Subcutaneous abdominal adipose tissue (tissue), 5 donors: ENCODE results near the gene MIS18A.

Experiments
- H3K27ac ChIP-seq: one replicate; pipeline ENCODE4 v1.7.0; 2013; ENCODE audit warnings: low read depth, mild to moderate bottlenecking, inconsistent platforms, low read length, moderate library complexity
- H3K27me3 ChIP-seq, 5 donors: one replicate each; pipeline ENCODE4 v1.7.0; 2013; ENCODE audit warnings: low read length in 5 of 5, inconsistent platforms in 1 of 5; ENCODE audit not compliant: control insufficient read depth in 5 of 5, insufficient read depth in 4 of 5
- H3K36me3 ChIP-seq, 5 donors: one replicate each; pipeline ENCODE4 v1.7.0; 2013; ENCODE audit warnings: low read length in 5 of 5; ENCODE audit not compliant: control insufficient read depth in 5 of 5, insufficient read depth in 5 of 5
- H3K4me1 ChIP-seq, 5 donors: one replicate each; pipeline ENCODE4 v1.7.0; 2013; ENCODE audit warnings: low read length in 5 of 5, mild to moderate bottlenecking in 3 of 5, moderate library complexity in 1 of 5; ENCODE audit not compliant: control insufficient read depth in 5 of 5, insufficient read depth in 5 of 5
- H3K4me3 ChIP-seq, 5 donors: one replicate each; pipeline ENCODE4 v1.7.0; 2013; ENCODE audit warnings: low read length in 5 of 5, low read depth in 1 of 5
- H3K9ac ChIP-seq, 5 donors: one replicate each; pipeline ENCODE4 v1.7.0; 2013; ENCODE audit warnings: low read length in 5 of 5, mild to moderate bottlenecking in 4 of 5, moderate library complexity in 3 of 5
- H3K9me3 ChIP-seq, 5 donors: one replicate each; pipeline ENCODE4 v1.7.0; 2013; ENCODE audit warnings: low read length in 5 of 5; ENCODE audit not compliant: control insufficient read depth in 5 of 5
- donor health status: healthy.
- donor health status: healthy.
- donor health status: healthy.
- donor health status: healthy.
- donor health status: healthy.

MIS18A gene

DNA sequence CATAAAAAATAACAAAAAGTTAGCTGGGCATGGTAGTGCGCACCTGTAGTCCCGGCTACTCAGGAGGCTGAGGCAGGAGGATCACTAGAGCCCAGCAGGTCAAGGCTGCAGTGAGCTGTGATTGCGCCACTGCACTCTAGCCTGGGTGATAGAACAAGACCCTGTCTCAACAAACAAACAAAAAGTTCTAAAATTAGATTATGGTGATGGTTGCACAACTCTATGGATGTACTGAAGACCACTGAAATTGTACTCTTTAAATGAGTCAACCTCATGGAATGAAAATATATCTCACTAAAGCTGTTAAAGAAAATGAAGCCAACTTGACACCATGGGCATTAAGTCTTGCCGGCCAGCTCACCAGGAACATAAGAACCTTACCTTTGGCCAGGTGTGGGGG, 28.9 kb upstream of the MIS18A start:
- no peak overlapping the region for H3K9ac ChIP-seq
- H3K4me3 ChIP-seq = no peak overlapping the region
- H3K27ac ChIP-seq = no peak overlapping the region
- H3K36me3 ChIP-seq = peaks cover 0 to 43% (median 38%) of the 10 kb centered on the region in 5 donors
- H3K27me3 ChIP-seq = no peaks in the 10 kb centered on the region
- no peaks in the 10 kb centered on the region for H3K9me3 ChIP-seq
- peaks cover 0 to 23% (median 9%) of the 10 kb centered on the region in 5 donors for H3K4me1 ChIP-seq

DNA sequence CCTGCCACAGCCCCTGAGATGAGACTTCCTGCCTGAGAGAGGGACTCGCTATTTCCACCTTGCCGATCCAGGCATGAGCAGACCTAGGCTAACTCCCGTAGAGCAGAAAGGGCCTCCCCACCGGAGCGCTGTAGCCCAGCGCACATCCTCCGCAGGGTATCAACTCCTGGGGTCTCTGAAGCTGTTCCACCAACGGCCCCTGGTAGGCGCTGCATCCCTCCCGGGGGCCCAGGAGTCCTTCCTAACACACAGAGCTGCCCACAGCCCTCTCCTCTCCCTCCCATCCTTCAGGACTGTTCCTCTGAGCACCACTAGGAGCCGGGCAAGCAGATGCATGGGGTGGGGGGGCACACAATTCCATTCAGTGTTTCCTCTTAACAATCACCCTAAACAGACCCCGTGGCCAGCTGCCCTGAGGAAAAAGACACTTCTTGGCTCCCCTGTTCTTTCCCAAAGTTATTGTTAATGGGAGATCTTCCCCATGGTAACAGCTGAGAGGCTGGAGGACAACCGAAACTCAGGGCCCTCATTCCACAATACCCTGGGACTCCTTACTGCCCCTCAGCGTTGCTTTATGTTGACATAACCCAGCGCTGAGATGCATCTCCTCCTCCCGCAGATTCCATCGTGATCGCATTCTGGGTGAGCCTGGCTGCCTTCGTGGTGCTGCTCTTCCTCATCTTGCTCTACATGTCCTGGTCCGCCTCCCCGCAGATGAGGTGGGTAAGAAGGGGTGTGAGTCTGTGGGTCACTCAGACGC, 27.4 kb upstream of the MIS18A start:
- peak overlapping the region; percentile 11 for H3K27ac ChIP-seq
- no peaks in the 10 kb centered on the region for H3K9me3 ChIP-seq
- H3K27me3 ChIP-seq = no peaks in the 10 kb centered on the region
- peak overlapping the region in 2 of 5 donors; percentile 26 to 43 for H3K9ac ChIP-seq
- peaks cover 0 to 35% (median 23%) of the 10 kb centered on the region in 5 donors for H3K36me3 ChIP-seq
- H3K4me3 ChIP-seq = no peak overlapping the region
- peaks cover 0 to 30% (median 9%) of the 10 kb centered on the region in 5 donors for H3K4me1 ChIP-seq

DNA sequence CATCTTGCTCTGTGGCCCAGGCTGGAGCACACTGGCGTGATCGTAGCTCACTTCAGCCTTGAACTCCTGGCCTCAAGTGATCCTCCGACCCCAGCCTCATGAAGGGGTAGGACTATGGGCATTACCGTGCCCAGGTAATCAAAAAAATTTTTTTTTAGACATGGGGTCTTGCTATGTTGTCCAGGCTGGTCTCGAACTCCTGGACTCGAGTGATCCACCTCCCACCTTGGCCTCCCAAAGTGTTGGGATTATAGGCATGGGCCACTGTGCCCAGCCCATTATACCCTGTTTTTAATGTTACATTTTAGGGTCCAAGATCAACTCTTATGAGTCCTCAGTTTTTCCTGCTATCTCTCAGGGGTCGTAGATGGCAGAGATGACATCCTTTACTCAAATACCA, 26.1 kb upstream of the MIS18A start:
- Histone ChIP-seq H3K9me3 (no peaks in the 10 kb centered on the region), H3K9ac (no peak overlapping the region), H3K4me3 (no peak overlapping the region), H3K36me3 (peaks cover 0 to 28% (median 23%) of the 10 kb centered on the region in 5 donors), H3K27ac (no peak overlapping the region), H3K4me1 (peaks cover 7 to 39% (median 17%) of the 10 kb centered on the region in 5 donors), H3K27me3 (no peaks in the 10 kb centered on the region)

DNA sequence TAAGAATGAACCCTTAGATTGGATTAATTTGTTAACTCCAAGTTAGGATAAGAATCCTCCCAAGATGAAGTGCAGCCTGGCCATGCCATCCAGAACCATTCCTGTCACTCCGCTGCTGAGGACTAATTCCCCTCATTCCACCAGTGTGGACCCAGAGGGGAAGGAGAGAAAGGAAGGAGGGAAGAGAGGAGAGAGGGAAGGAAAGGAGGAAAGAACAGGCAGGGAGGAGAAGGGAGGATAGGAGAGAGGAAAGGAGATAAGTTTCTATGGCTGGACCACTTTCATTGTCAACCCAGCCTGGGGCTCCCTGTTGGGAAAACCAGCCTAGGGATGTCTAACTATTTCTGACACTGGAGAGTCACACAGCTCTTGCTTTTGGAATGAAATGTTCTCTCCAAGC, 24.5 kb upstream of the MIS18A start:
- peaks cover 7 to 51% (median 18%) of the 10 kb centered on the region in 5 donors for H3K4me1 ChIP-seq
- no peaks in the 10 kb centered on the region for H3K27me3 ChIP-seq
- H3K27ac ChIP-seq = no peak overlapping the region
- H3K9me3 ChIP-seq = no peaks in the 10 kb centered on the region
- H3K4me3 ChIP-seq = no peak overlapping the region
- H3K36me3 ChIP-seq = peaks cover 0 to 22% (median 17%) of the 10 kb centered on the region in 5 donors
- H3K9ac ChIP-seq = no peak overlapping the region

DNA sequence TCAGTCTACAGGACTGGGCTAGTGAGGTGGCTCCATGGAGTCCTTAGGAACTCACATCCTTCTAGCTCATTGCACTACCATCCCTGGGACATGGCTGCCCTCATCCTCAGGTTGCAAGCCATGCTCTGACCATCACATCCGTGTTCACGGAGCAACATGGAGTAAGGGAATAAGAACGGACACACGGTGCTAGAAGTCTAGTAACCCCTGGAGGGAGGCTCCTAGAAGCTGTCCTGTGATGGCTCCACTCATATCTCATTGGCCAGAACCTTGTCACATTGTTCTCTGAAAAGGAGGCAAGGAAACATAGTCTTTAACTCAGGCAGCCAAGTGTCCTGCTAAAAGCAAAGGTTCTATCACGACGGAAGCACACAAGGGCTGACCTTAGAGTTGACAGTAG, 23.7 kb upstream of the MIS18A start:
- no peaks in the 10 kb centered on the region for H3K9me3 ChIP-seq
- H3K4me3 ChIP-seq = no peak overlapping the region
- H3K9ac ChIP-seq = no peak overlapping the region
- H3K27ac ChIP-seq = no peak overlapping the region
- no peaks in the 10 kb centered on the region for H3K27me3 ChIP-seq
- H3K4me1 ChIP-seq = peaks cover 7 to 58% (median 22%) of the 10 kb centered on the region in 5 donors
- peaks cover 0 to 15% (median 12%) of the 10 kb centered on the region in 5 donors for H3K36me3 ChIP-seq

DNA sequence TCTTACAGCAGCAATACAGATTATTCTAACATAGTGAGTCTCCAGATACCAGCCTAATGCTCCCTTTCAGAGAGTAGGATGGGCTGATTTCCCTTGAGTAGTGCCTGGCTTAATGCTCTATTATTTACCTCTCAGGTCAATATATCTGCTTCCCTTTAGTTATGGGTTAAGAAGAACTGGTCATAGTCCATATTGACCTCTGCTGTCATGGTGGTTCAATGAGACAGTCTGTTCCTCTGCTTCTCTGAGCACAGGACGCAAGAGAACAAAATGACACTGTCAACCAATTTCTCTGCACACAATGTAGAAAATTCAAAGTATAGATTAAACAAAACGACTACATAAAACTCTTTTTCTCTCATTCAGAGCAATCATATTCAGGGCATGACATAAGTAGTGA, 22.7 kb upstream of the MIS18A start:
- H3K27me3 ChIP-seq = no peaks in the 10 kb centered on the region
- no peaks in the 10 kb centered on the region for H3K9me3 ChIP-seq
- peaks cover 0 to 11% (median 7%) of the 10 kb centered on the region in 5 donors for H3K36me3 ChIP-seq
- H3K4me3 ChIP-seq = peak overlapping the region in 2 of 5 donors; percentile 1 to 22
- peak overlapping the region; percentile 55 for H3K27ac ChIP-seq
- no peak overlapping the region for H3K9ac ChIP-seq
- peaks cover 7 to 67% (median 28%) of the 10 kb centered on the region in 5 donors for H3K4me1 ChIP-seq

DNA sequence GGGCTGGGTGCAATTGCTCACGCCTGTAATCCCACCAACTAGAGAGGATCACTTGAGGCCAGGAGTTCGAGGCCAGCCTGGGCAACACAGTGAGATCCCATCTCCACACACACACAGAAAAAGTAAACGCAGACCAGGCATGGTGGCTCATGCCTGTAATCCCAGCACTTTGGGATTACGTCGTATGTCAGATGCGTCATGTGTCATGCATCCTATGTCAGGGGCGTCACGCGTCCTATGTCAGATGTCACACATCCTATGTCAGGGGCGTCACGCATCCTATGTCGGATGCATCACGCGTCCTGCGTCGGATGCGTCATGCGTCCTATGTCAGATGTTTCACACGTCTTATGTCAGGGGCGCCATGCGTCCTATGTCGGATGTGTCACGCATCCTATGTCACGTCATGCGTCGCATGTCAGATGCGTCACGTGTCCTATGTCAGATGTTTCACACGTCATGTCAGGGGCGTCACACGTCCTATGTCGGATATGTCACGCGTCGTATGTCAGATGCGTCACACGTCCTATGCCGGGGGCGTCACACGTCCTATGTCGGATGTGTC, 21.4 kb upstream of the MIS18A start:
- H3K36me3 ChIP-seq = peaks cover 0 to 7% (median 4%) of the 10 kb centered on the region in 5 donors
- H3K4me1 ChIP-seq = peaks cover 0 to 60% (median 19%) of the 10 kb centered on the region in 5 donors
- H3K9me3 ChIP-seq = no peaks in the 10 kb centered on the region
- no peaks in the 10 kb centered on the region for H3K27me3 ChIP-seq
- peak overlapping the region; percentile 2 to 62 (median 24) for H3K4me3 ChIP-seq
- peak overlapping the region in 1 of 5 donors; percentile 76 for H3K9ac ChIP-seq
- peak overlapping the region; percentile 93 for H3K27ac ChIP-seq

DNA sequence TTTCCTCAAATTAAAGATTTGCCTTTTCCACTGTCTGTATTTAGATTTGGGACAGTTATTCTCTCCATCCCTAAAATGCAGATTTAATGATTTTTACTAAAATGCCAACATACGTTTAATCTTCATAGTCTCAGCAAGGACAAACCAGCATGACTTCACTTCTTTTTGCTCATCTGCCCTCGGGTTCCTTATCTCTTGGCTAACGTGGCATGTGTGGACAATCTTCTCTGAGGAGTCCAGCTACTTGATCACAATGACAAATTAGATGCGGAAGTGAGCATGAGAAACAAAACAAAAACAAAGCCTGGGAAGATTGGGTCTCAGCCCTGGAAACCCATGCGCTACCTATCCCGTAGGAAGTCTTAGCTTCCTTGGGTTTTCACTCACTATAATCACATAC, 20.8 kb upstream of the MIS18A start:
- Histone ChIP-seq H3K27ac (peak overlapping the region; percentile 93), H3K9ac (peak overlapping the region in 3 of 5 donors; percentile 32 to 83 (median 76)), H3K4me3 (peak overlapping the region; percentile 5 to 62 (median 24)), H3K9me3 (no peaks in the 10 kb centered on the region), H3K36me3 (peaks cover 0 to 7% (median 4%) of the 10 kb centered on the region in 5 donors), H3K4me1 (peaks cover 0 to 55% (median 19%) of the 10 kb centered on the region in 5 donors), H3K27me3 (no peaks in the 10 kb centered on the region)

DNA sequence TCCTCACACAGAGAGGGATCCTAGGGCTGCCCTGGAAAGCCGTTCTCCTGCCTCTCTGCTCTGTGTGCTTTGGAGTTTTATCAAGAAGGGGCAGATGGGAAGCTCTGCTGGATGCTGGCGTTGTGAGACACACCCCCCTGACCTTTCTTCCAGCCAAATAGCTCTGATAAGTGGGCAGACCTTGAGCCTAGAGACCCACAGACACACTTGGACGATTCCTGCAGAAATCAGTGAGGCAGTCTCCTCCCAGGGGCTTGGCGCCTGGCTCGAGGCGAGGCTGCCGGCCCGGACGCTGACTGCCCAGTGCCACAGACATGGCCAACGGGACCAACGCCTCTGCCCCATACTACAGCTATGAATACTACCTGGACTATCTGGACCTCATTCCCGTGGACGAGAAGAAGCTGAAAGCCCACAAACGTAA, 19.8 kb upstream of the MIS18A start, which contains the start of gene MRAP:
MRAP (plus strand) TSS at position 198 of the 424 bp plus-strand sequence; CDS start at position 315, 117 bp downstream.
- Histone ChIP-seq H3K27me3 (no peaks in the 10 kb centered on the region), H3K27ac (peak within 1 kb of the TSS; percentile 93), H3K36me3 (peaks cover 0 to 7% (median 4%) of the 10 kb centered on the region in 5 donors), H3K9ac (peak within 1 kb of the TSS in 4 of 5 donors; percentile 34 to 83 (median 68)), H3K9me3 (no peaks in the 10 kb centered on the region), H3K4me3 (peak within 1 kb of the TSS; percentile 8 to 65 (median 38)), H3K4me1 (peaks cover 0 to 52% (median 19%) of the 10 kb centered on the region in 5 donors)

DNA sequence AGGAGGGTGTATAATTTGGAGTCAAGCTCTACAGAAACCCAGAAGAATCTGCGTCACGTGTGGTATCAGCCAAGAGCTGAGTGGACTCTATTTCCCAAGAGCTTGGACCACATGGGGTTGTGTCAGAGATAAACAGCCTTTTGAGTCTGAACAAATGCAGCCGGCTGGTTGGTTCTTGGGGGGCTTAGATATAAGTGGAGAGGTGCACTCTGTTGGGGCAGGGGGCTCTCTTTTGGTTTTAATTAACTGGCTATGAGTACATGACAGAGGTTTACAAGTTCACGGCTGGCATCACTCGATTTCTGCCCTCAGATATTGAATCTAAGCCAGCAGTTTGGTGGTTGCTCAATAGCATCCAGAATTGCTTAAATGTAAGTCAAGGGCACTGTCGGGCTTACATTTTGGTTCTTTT, 19.3 kb upstream of the MIS18A start:
- H3K36me3 ChIP-seq = peaks cover 0 to 7% (median 4%) of the 10 kb centered on the region in 5 donors
- H3K27ac ChIP-seq = peak overlapping the region; percentile 93
- H3K9ac ChIP-seq = peak overlapping the region in 3 of 5 donors; percentile 57 to 83 (median 59)
- H3K27me3 ChIP-seq = no peaks in the 10 kb centered on the region
- H3K4me1 ChIP-seq = peaks cover 0 to 47% (median 19%) of the 10 kb centered on the region in 5 donors
- no peaks in the 10 kb centered on the region for H3K9me3 ChIP-seq
- peak overlapping the region in 4 of 5 donors; percentile 24 to 65 (median 43) for H3K4me3 ChIP-seq
